Measurements from ENCODE around the gene TNN.

- TF ChIP-seq POLR2A (IDR thresholded peaks at IDR 0.05), result no peak
- TF ChIP-seq, protein P1, sequence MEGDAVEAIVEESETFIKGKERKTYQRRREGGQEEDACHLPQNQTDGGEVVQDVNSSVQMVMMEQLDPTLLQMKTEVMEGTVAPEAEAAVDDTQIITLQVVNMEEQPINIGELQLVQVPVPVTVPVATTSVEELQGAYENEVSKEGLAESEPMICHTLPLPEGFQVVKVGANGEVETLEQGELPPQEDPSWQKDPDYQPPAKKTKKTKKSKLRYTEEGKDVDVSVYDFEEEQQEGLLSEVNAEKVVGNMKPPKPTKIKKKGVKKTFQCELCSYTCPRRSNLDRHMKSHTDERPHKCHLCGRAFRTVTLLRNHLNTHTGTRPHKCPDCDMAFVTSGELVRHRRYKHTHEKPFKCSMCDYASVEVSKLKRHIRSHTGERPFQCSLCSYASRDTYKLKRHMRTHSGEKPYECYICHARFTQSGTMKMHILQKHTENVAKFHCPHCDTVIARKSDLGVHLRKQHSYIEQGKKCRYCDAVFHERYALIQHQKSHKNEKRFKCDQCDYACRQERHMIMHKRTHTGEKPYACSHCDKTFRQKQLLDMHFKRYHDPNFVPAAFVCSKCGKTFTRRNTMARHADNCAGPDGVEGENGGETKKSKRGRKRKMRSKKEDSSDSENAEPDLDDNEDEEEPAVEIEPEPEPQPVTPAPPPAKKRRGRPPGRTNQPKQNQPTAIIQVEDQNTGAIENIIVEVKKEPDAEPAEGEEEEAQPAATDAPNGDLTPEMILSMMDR (IDR thresholded peaks at IDR 0.05), result no peak
- no peak for TF ChIP-seq POLR2AphosphoS5 (IDR thresholded peaks at IDR 0.05)
- no peak for TF ChIP-seq EP300 (IDR thresholded peaks at IDR 0.05)
These were observed 79.9 kb downstream of the TNN start for GRCh38 chr1:175147569-175147968.

Data from stomach (tissue), 4 donors.